GM21381 (cell line): ENCODE results near the gene CYB5D1.
A peak's percentile ranks its signal among the peaks of the same experiment; 100 is the strongest.
"Not testable (repeated sequence)": the region's sequence is repeated elsewhere in the genome, so short reads cannot be mapped to it uniquely, and the experiment has no call there.

Experiments
- ATAC-seq: cut with Tn5 transposase; IDR thresholded peaks from one replicate; pipeline ENCODE4 v1.9.1; 2021; ENCODE audit warnings: mild to moderate bottlenecking, moderate library complexity; ENCODE audit not compliant: unreplicated experiment

The CYB5D1 gene

DNA sequence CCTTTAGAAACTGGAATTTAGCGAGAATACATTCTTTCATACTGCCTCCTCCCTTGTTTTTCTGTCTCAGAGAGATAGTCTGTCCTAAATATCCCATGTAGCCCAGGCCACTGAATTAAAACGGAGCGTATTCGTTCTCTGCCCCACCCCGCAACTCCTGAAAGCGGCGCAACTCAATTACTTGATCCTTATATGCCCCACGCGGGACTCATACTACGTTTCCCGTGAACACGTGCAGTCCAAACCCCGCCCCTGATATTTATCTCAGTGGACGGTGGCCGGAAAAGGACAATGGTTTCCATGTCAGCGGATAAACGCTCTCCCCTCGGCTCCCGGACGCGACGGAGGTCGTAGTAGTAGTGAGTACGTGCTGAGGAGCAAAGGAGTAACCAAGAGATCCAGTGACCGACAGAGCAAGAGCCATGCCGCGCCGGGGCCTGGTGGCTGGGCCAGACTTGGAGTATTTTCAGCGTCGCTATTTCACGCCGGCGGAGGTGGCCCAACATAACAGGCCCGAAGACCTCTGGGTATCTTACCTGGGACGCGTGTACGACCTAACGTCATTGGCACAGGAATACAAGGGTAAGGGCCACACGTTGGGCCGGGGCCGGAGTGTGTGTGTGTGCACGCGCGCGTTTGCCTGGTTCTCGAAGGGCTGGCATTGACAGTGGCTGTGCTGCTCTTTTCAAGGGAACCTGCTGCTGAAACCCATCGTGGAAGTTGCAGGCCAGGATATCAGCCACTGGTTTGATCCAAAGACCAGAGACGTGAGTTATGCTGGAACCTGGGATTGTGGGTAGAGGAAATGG lies at the start of gene CYB5D1:
Gene CYB5D1, plus strand, starts transcription at position 291 of the 809 bp plus-strand sequence. Its CDS starts 132 bp downstream, at position 423.
- ATAC-seq: peak; percentile 27

GRCh38 chr17:7809086-7809790 lies 48.6 kb upstream of the CYB5D1 start:
- no peak for ATAC-seq

- not testable (repeated sequence) for ATAC-seq
These were observed 47.9 kb upstream of the CYB5D1 start for GRCh38 chr17:7809791-7810343.

DNA sequence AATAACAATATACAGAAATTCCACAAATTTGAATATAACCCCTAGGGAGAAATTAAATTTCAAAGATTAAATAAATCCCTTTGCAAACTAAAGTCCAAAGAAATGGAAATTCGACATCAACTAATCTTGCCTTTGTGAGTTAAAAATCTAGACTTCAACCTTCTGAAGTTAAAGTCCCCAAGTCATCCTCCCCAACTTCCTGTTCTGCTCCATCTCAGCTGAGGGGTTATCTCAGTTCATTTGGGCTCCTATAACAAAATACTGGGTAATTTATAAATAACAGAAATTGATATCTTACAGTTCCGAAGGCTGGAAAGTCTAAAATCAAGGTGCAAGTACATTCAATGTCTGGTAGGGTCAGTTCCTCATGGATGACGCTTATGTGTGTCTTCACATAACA lies 46.6 kb upstream of the CYB5D1 start:
- no peak for ATAC-seq

- ATAC-seq: no peak
These were observed 42.8 kb upstream of the CYB5D1 start for GRCh38 chr17:7814969-7815368.

GRCh38 chr17:7816926-7817642 lies 40.7 kb upstream of the CYB5D1 start:
- ATAC-seq: no peak

- ATAC-seq: no peak
These were observed 40.2 kb upstream of the CYB5D1 start for GRCh38 chr17:7817643-7817964.

- no peak for ATAC-seq
These were observed 39.8 kb upstream of the CYB5D1 start for GRCh38 chr17:7818026-7818425.

DNA sequence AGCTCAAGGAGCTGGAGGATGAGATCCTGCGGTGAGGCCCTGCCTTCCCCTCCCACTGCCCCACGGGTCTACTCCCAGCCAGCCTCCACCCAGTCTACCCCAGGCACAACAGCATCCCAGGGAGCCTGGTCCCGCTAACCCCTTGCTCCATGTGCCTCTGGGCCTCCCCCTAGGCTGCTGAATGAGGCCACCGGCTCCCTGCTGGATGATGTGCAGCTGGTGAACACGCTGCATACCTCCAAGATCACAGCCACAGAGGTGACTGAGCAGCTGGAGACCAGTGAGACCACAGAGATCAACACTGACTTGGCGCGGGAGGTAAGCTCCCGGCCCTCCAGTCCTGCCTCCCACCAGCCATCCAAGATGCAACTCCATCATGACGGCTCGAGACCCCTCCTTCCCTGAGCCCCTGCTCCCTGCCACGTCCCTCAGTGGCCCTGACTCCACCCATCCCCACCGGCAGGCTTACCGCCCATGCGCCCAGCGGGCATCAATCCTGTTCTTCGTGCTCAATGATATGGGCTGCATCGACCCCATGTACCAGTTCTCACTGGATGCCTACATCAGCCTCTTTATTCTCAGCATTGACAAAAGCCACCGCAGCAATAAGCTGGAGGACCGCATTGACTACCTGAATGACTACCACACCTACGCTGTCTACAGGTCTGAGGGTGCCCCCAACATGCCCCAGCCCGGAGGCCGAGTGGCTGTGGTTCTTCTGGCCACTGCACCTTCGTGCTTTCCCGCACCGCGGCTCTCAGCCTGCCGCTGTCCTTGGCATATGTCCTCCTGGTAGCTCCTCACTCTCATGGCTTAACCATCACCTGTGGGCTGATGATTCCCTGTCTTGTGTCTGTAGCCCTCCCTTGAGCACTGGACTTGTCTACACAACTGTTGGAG lies 38.8 kb upstream of the CYB5D1 start:
- ATAC-seq: no peak

DNA sequence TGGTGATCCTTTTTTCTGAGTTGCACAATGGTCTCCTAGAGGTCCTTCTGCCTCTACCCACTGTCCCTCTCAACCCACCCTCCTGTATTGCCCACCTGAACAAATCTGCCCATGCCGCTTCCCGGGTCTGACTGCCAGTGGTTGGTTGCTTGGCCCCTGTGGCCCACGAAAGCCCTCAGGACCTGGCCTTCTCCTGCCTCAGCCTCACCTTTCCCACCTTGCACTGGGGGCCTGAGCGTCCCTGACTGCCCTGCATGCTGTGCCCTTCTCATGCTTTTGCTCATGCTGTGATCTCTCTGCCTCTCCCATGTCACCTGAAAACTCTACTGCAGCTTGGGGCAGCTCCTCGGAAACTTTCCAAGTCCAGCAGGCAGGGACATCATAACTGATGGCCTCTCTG lies 37.6 kb upstream of the CYB5D1 start:
- no peak for ATAC-seq

DNA sequence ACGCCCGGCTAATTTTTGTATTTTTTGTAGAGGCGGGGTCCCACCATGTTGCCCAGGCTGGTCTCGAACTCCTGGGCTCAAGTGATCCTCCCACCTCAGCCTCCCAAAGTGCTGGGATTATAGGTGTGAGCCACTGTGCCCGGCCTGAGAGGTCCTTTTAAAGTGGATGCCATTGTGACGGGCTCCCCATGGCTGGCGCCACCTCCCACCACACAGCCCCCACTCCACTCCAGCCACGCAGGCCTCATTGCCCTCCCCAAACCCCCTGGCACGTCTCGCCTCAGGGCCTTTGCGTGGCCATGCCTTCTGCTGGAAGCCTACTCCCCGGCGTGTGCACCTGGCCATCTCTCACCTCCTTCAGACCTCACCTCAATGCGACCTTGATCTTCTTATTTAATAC lies 35.7 kb upstream of the CYB5D1 start:
- ATAC-seq: no peak

DNA sequence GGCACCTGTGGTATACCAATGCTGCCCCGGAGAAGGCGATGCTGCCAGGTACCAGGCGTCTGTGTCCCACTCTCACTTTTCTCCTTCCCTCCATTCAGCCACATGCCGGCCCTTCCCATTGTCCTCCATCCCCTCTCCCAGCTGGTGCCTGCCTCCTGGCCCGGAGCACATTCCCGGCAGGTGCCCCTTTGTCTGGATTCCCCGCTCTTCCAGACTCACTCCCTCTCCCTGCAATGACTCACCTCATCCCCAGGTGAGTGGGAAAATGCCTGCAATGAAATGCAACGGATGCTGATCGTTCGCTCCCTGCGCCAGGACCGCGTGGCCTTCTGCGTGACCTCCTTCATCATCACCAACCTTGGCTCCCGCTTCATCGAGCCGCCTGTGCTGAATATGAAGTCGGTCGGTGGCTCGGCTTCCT lies 34.2 kb upstream of the CYB5D1 start:
- no peak for ATAC-seq

DNA sequence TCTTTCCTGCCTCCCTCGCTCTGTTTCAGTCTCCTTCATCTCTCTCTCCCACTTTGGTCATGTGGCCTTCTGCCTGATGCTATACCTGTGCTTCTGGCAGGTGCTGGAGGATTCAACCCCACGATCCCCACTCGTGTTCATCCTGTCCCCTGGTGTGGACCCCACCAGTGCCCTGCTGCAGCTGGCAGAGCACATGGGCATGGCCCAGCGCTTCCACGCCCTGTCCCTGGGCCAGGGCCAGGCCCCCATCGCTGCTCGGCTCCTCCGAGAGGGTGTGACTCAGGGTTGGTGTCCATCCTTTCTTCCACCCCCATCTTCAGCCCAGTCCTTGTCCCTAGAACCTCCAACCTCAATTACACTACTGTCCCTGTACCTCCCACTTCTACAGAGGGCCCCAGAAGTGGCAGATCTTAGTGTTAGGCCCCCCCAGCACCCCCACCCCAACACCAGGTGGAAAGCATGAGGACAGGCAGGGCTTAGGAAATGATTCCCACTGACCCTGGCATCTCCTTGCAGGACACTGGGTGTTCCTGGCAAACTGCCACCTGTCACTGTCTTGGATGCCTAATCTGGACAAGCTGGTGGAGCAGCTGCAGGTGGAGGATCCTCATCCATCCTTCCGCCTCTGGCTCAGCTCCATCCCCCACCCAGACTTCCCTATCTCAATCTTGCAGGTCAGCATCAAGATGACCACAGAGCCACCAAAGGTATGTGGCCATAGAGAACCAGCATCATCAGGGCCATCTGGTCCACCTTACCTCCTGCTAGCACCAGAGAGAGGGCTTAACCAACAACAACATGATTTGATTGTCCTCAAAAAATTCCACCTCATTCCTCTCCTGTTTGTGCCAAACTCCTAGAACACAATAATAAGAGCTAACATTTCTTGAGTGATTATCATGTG lies 33.5 kb upstream of the CYB5D1 start:
- no peak for ATAC-seq

DNA sequence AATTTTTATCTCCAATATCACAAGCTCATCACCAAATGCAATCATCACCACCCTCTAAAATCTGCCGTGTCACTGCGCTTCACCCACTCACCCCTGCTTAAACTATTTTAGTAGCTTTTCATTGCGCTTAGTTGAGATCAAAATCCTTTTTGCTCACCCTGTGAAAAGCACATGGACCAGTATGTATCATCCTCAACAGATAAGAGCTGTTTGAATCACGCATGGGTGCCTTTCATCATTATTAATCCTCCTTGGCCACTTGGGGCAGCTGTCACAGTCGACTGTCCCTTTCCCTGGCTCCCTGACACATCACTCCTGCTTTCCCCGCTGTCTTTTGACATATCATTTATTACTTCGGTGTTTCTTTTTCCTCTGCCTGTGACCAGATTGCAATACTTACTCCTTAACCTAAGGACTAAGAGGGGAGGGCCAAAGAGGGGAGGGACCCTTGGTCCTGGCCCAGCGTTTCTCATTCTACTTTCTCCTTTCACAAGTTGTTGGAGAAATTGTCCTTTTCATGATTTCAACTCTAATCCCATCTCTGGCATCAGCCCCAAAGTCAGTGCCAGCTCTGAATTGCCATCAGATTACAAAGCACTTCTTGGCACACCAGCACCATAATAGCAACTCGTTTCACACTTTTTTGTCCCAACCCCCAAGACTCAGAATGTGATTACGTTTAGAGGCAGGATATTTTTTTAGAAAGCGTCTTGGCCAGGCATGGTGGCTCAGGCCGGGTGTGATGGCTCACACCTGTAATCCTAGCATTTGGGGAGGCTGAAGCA lies 32.4 kb upstream of the CYB5D1 start:
- no peak for ATAC-seq

DNA sequence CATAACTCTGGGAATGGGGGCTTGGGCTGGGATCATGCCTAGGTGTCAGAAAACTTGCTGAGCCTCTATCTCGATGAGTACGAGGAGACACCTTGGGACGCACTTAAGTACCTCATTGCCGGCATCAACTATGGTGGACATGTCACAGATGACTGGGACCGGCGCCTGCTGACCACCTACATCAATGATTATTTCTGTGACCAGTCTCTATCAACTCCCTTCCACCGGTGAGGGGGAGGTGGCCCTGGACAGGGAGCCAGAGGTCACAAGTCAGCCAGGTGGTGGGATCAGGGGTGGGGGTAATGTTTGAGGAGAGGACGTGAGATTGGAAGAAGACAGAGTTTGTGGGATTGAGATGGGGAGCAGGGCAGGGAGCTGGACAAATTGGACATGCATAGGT lies 27.2 kb upstream of the CYB5D1 start:
- no peak for ATAC-seq

DNA sequence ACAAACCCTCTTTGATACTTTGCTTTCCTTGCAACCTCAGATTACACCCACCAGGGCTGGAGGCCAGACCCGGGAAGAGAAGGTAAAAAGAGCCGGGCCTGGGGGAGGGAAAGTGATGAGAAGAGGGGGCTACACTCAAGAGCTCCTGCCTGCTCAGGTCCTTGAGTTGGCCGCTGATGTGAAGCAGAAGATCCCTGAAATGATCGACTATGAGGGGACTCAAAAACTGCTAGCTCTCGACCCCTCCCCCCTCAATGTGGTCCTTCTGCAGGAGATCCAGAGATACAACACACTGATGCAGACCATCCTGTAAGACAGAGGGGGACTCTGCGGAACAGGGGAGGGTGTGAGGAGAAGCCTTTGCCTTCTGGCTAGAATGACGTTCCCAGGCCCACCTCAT lies 26.6 kb upstream of the CYB5D1 start:
- ATAC-seq: no peak

- no peak for ATAC-seq
These were observed 25.4 kb upstream of the CYB5D1 start for GRCh38 chr17:7832431-7832830.

- no peak for ATAC-seq
These were observed 24.6 kb upstream of the CYB5D1 start for GRCh38 chr17:7833011-7833794.
